Endometrium (tissue), 2 donors: ENCODE results near the gene MZT2B.
"Not testable (repeated sequence)": the region's sequence is repeated elsewhere in the genome, so short reads cannot be mapped to it uniquely, and the experiment has no call there.

ENCODE experiments used
- FAIRE-seq: peaks from 2 replicates; lab custom pipeline; 2012; peaks lifted over from hg19 to GRCh38; lab: Jason Lieb, UNC
- donor health status: control.
- donor health status: control.

MZT2B gene

GRCh38 chr2:130152816-130153595 lies 29.1 kb upstream of the MZT2B start:
- FAIRE-seq, result no peak

GRCh38 chr2:130153721-130154422 lies 28.2 kb upstream of the MZT2B start:
- not testable (repeated sequence) for FAIRE-seq

GRCh38 chr2:130154423-130154770 lies 27.7 kb upstream of the MZT2B start:
- FAIRE-seq, result not testable (repeated sequence)

- no peak for FAIRE-seq
These were observed 27.0 kb upstream of the MZT2B start for GRCh38 chr2:130154773-130155765.

- FAIRE-seq, result not testable (repeated sequence)
These were observed 26.0 kb upstream of the MZT2B start for GRCh38 chr2:130155956-130156623.

GRCh38 chr2:130156624-130157004 lies 25.4 kb upstream of the MZT2B start:
- no peak for FAIRE-seq

- not testable (repeated sequence) for FAIRE-seq
These were observed 24.7 kb upstream of the MZT2B start for GRCh38 chr2:130157354-130157753.

- not testable (repeated sequence) for FAIRE-seq
These were observed 24.1 kb upstream of the MZT2B start for GRCh38 chr2:130157825-130158514.

- no peak for FAIRE-seq
These were observed 23.4 kb upstream of the MZT2B start for GRCh38 chr2:130158631-130159030.

GRCh38 chr2:130159376-130159775 lies 22.7 kb upstream of the MZT2B start:
- not testable (repeated sequence) for FAIRE-seq

GRCh38 chr2:130160131-130160530 lies 21.9 kb upstream of the MZT2B start:
- no peak for FAIRE-seq

GRCh38 chr2:130160838-130161705 lies 21.0 kb upstream of the MZT2B start:
- FAIRE-seq, result not testable (repeated sequence)

- not testable (repeated sequence) for FAIRE-seq
These were observed 19.6 kb upstream of the MZT2B start for GRCh38 chr2:130162486-130162885.

- no peak for FAIRE-seq
These were observed 19.1 kb upstream of the MZT2B start for GRCh38 chr2:130162968-130163367.

- FAIRE-seq, result no peak
These were observed 16.6 kb upstream of the MZT2B start for GRCh38 chr2:130165293-130166016.

GRCh38 chr2:130166611-130167010 lies 15.5 kb upstream of the MZT2B start:
- FAIRE-seq, result not testable (repeated sequence)

- not testable (repeated sequence) for FAIRE-seq
These were observed 12.9 kb upstream of the MZT2B start for GRCh38 chr2:130169163-130169562.

GRCh38 chr2:130169896-130170295 lies 12.2 kb upstream of the MZT2B start:
- no peak for FAIRE-seq

GRCh38 chr2:130174866-130175265 lies 7.2 kb upstream of the MZT2B start:
- not testable (repeated sequence) for FAIRE-seq
